H1 (cell line): ENCODE results near the gene NID1. TPM values are rescaled to one million over a fixed set of nuclear protein-coding genes. Genes with fewer than 3 reads are reported as not detected.
A peak's percentile ranks its signal among the peaks of the same experiment; 100 is the strongest.

Experiments used
- CTCF ChIA-PET: fragments of 300-600 bp; sonication (Branson Sonifier 250); formaldehyde crosslinking; loops from one replicate; lab custom pipeline; 2021; ENCODE audit not compliant: partially characterized antibody; lab: Charles Lee
- POLR2A ChIA-PET: fragments of 300-600 bp; sonication (Branson Sonifier 250); formaldehyde crosslinking; loops from one replicate; lab custom pipeline; 2021; ENCODE audit warnings: inconsistent platforms; ENCODE audit not compliant: partially characterized antibody; lab: Charles Lee
- DNase-seq, 2 experiments: peaks; one replicate each; pipeline versions ENCODE4 v3.0.0 to v3.0.0-alpha.2; 2010 to 2022; ENCODE audit warnings: low spot score in 2 of 2, low read depth in 1 of 2, mixed read lengths in 1 of 2
- FAIRE-seq: peaks from 2 replicates; lab custom pipeline; 2011; peaks lifted over from hg19 to GRCh38; lab: Jason Lieb, UNC
- H2AFZ ChIP-seq: 2 replicates; pipeline ENCODE4 v1.8.1; 2012; ENCODE audit warnings: low read length, inconsistent platforms
- H2AK5ac ChIP-seq: 2 replicates; pipeline ENCODE4 v1.6.1; 2013; ENCODE audit warnings: low read depth, low read length
- H2BK120ac ChIP-seq: replicated peaks from 2 replicates; pipeline ENCODE3; 2013; ENCODE audit warnings: low read depth, low read length, inconsistent platforms
- H2BK12ac ChIP-seq: 2 replicates; pipeline ENCODE4 v1.6.1; 2013; ENCODE audit warnings: low read depth, low read length
- H2BK15ac ChIP-seq: 2 replicates; pipeline ENCODE4 v1.6.1; 2013; ENCODE audit warnings: low read length
- H2BK20ac ChIP-seq: 2 replicates; pipeline ENCODE4 v1.6.1; 2013; ENCODE audit warnings: low read length
- H2BK5ac ChIP-seq: 2 replicates; pipeline ENCODE4 v1.6.1; 2013; ENCODE audit warnings: low read depth, low read length
- H3K14ac ChIP-seq: 2 replicates; pipeline ENCODE4 v1.6.1; 2013; ENCODE audit warnings: inconsistent platforms; ENCODE audit not compliant: insufficient read length
- H3K18ac ChIP-seq: 2 replicates; pipeline ENCODE4 v1.6.1; 2013; ENCODE audit warnings: low read length; ENCODE audit errors: extremely low read depth
- H3K23ac ChIP-seq: 2 replicates; pipeline ENCODE4 v1.6.1; 2013; ENCODE audit warnings: inconsistent platforms; ENCODE audit not compliant: insufficient read length
- H3K23me2 ChIP-seq: 2 replicates; pipeline ENCODE4 v1.6.1; 2013; ENCODE audit warnings: low read depth, low read length
- H3K27ac ChIP-seq: 2 replicates; pipeline ENCODE4 v1.6.1; 2011; ENCODE audit warnings: low read depth, low read length, inconsistent platforms
- H3K27me3 ChIP-seq, 4 experiments: replicated peaks in 1 of 4; 1 replicate in 1 of 4; 2 replicates in 3 of 4; pipeline versions ENCODE4 v1.6.1 to v1.8.1; 2011 to 2013; ENCODE audit warnings: low read length in 3 of 4, mild to moderate bottlenecking in 3 of 4, inconsistent platforms in 2 of 4, mixed read lengths in 2 of 4, moderate library complexity in 1 of 4; ENCODE audit not compliant: control insufficient read depth in 3 of 4, insufficient read depth in 3 of 4; ENCODE audit errors: extremely low read depth in 1 of 4
- H3K36me3 ChIP-seq, 4 experiments: 2 replicates each; pipeline versions ENCODE4 v1.6.1 to v1.8.1; 2011 to 2013; ENCODE audit warnings: mild to moderate bottlenecking in 4 of 4, low read length in 3 of 4, moderate library complexity in 2 of 4, control low read depth in 1 of 4, inconsistent platforms in 1 of 4; ENCODE audit not compliant: insufficient read depth in 4 of 4, control insufficient read depth in 2 of 4
- H3K4ac ChIP-seq: replicated peaks from 2 replicates; pipeline ENCODE3; 2013; ENCODE audit warnings: low read length, low read depth, mixed read lengths, inconsistent platforms; ENCODE audit not compliant: insufficient read length
- H3K4me1 ChIP-seq, 4 experiments: replicated peaks in 1 of 4; 1 replicate in 1 of 4; 2 replicates in 3 of 4; pipeline versions ENCODE4 v1.6.1 to v1.8.1; 2011 to 2013; ENCODE audit warnings: low read length in 3 of 4, inconsistent platforms in 2 of 4, mixed read lengths in 1 of 4; ENCODE audit not compliant: insufficient read depth in 4 of 4, control insufficient read depth in 3 of 4
- H3K4me2 ChIP-seq, 2 experiments: 2 replicates each; pipeline versions ENCODE4 v1.6.1 to v1.8.1; 2011 to 2013; ENCODE audit warnings: low read depth in 2 of 2, low read length in 2 of 2, control low read depth in 1 of 2, inconsistent platforms in 1 of 2, mild to moderate bottlenecking in 1 of 2; ENCODE audit not compliant: insufficient read depth in 1 of 2
- H3K4me3 ChIP-seq, 4 experiments: fragments of 200-600, 300-600 bp in 1 of 4; sonication (generic), shearing (Covaris generic), sonication (Bioruptor Twin) in 1 of 4; 2 replicates each; pipeline versions ENCODE4 v1.5.1 to v1.8.1; 2011 to 2016; ENCODE audit warnings: low read length in 4 of 4, low read depth in 3 of 4, control low read depth in 2 of 4, inconsistent platforms in 2 of 4, mild to moderate bottlenecking in 2 of 4, mixed read lengths in 1 of 4, moderate library complexity in 1 of 4; ENCODE audit not compliant: insufficient read depth in 2 of 4; ENCODE audit errors: extremely low read depth in 1 of 4
- H3K56ac ChIP-seq: replicated peaks from 2 replicates; pipeline ENCODE3; 2013; ENCODE audit warnings: low read depth, mild to moderate bottlenecking, mixed read lengths, low read length, inconsistent platforms; ENCODE audit not compliant: insufficient read length
- H3K79me1 ChIP-seq: 2 replicates; pipeline ENCODE4 v1.6.1; 2013; ENCODE audit warnings: low read depth, low read length, control low read depth
- H3K79me2 ChIP-seq, 2 experiments: 2 replicates each; pipeline versions ENCODE4 v1.6.1 to v1.8.1; 2012 to 2013; ENCODE audit warnings: low read length in 2 of 2, mild to moderate bottlenecking in 2 of 2, inconsistent platforms in 1 of 2; ENCODE audit not compliant: insufficient read depth in 2 of 2, control insufficient read depth in 1 of 2
- H3K9ac ChIP-seq, 4 experiments: replicated peaks in 1 of 4; 1 replicate in 1 of 4; 2 replicates in 3 of 4; pipeline versions ENCODE4 v1.6.1 to v1.8.1; 2011 to 2013; ENCODE audit warnings: low read depth in 3 of 4, low read length in 3 of 4, control low read depth in 2 of 4, mild to moderate bottlenecking in 2 of 4, moderate library complexity in 2 of 4, inconsistent platforms in 1 of 4; ENCODE audit errors: extremely low read depth in 1 of 4
- H3K9me3 ChIP-seq, 2 experiments: 2 replicates each; pipeline versions ENCODE4 v1.6.1 to v1.8.1; 2012 to 2013; ENCODE audit warnings: mild to moderate bottlenecking in 2 of 2, moderate library complexity in 2 of 2, control low read depth in 1 of 2, inconsistent platforms in 1 of 2, low read depth in 1 of 2, low read length in 1 of 2, mixed read lengths in 1 of 2; ENCODE audit not compliant: insufficient read depth in 2 of 2
- H4K20me1 ChIP-seq, 2 experiments: replicated peaks in 1 of 2; 2 replicates each; pipeline versions ENCODE3 to v1.8.1; 2011 to 2013; ENCODE audit warnings: inconsistent platforms in 2 of 2, low read length in 2 of 2, mild to moderate bottlenecking in 1 of 2; ENCODE audit not compliant: insufficient read depth in 2 of 2, control insufficient read depth in 1 of 2
- H4K5ac ChIP-seq: 2 replicates; pipeline ENCODE4 v1.6.1; 2013; ENCODE audit warnings: low read length, low read depth, mixed read lengths, inconsistent platforms; ENCODE audit not compliant: insufficient read length
- H4K8ac ChIP-seq: 2 replicates; pipeline ENCODE4 v1.8.0; 2013; ENCODE audit warnings: mild to moderate bottlenecking, moderate library complexity, low read length, inconsistent platforms; ENCODE audit not compliant: insufficient read depth; ENCODE audit errors: extremely low read depth
- H4K91ac ChIP-seq: replicated peaks from 2 replicates; pipeline ENCODE3; 2013; ENCODE audit warnings: low read length, mixed read lengths, inconsistent platforms; ENCODE audit not compliant: insufficient read length
- BACH1 ChIP-seq: IDR thresholded peaks from 2 replicates; pipeline ENCODE4 v1.6.1; 2012; ENCODE audit warnings: low read length, improper control_type of control experiment
- BCL11A ChIP-seq, 2 experiments: IDR thresholded peaks; one replicate each; pipeline ENCODE4 v1.6.1; 2011; ENCODE audit warnings: low read depth in 2 of 2, low read length in 2 of 2, mild to moderate bottlenecking in 2 of 2
- CREB1 ChIP-seq: IDR thresholded peaks from 2 replicates; pipeline ENCODE4 v1.6.1; 2012; ENCODE audit warnings: inconsistent platforms
- CTBP2 ChIP-seq: IDR thresholded peaks from 2 replicates; pipeline ENCODE4 v1.7.0; 2011; ENCODE audit warnings: borderline replicate concordance, mild to moderate bottlenecking, moderate library complexity, mixed read lengths, low read length; ENCODE audit not compliant: insufficient read depth, insufficient read length
- EP300 ChIP-seq, 2 experiments: IDR thresholded peaks; 1 replicate in 1 of 2; 2 replicates in 1 of 2; pipeline ENCODE4 v1.6.1; 2011 to 2012; ENCODE audit warnings: low read depth in 2 of 2, low read length in 2 of 2, mild to moderate bottlenecking in 2 of 2, borderline replicate concordance in 1 of 2, inconsistent platforms in 1 of 2, moderate library complexity in 1 of 2
- HDAC6 ChIP-seq: IDR thresholded peaks from one replicate; pipeline ENCODE4 v1.7.1; 2012; ENCODE audit warnings: low read depth, mild to moderate bottlenecking, inconsistent platforms, low read length, moderate library complexity
- KDM1A ChIP-seq: fragments of 200-600, 300-600 bp; sonication (generic); IDR thresholded peaks from 2 replicates; pipeline ENCODE4 v1.7.1; 2016; ENCODE audit warnings: mild to moderate bottlenecking, low read length, borderline replicate concordance
- RBBP5 ChIP-seq: IDR thresholded peaks from 2 replicates; pipeline ENCODE4 v1.7.1; 2012; ENCODE audit warnings: low read depth, mild to moderate bottlenecking, inconsistent platforms, low read length, moderate library complexity, borderline replicate concordance
- RNF2 ChIP-seq: fragments of 200-900, 300-1000 bp; sonication (generic); IDR thresholded peaks from 2 replicates; pipeline ENCODE4 v1.7.1; 2016; ENCODE audit warnings: borderline replicate concordance, low read depth, mild to moderate bottlenecking, antibody characterized with exemption, low read length; ENCODE audit not compliant: poor library complexity, severe bottlenecking; ENCODE audit errors: missing control alignments
- SRF ChIP-seq: IDR thresholded peaks from 2 replicates; pipeline ENCODE4 v1.6.1; 2011; ENCODE audit warnings: mild to moderate bottlenecking, low read depth, low read length, moderate library complexity
- ZNF274 ChIP-seq: IDR thresholded peaks from 2 replicates; pipeline ENCODE4 v1.7.0; 2012; ENCODE audit warnings: low read length, borderline replicate concordance; ENCODE audit errors: extremely low read depth
- WGBS, 2 experiments: shearing (Covaris generic) in 1 of 2; methylation state at CpG; one replicate each; pipeline versions ENCODE4 v1.1.6 to v1.1.7; 2013 to 2015; ENCODE audit warnings: low lambda C conversion rate in 2 of 2, mixed read lengths in 2 of 2, inconsistent platforms in 1 of 2, low coverage in 1 of 2, missing lambda C conversion rate in 1 of 2; ENCODE audit not compliant: insufficient replicate concordance in 2 of 2, insufficient coverage in 1 of 2, insufficient read length in 1 of 2; ENCODE audit errors: extremely low coverage in 1 of 2, missing lambda C conversion rate in 1 of 2; 5-methylcytosine and 5-hydroxymethylcytosine counted together
- polyA plus RNA-seq, 7 experiments: library from polyadenylated mRNA; depleted of rRNA in 3 of 7; stranded (reverse) in 5 of 7; unstranded in 2 of 7; fragments of >200 nt in 5 of 7; fragments of 200-250 nt in 2 of 7; gene quantifications; 1 replicate in 5 of 7; 2 replicates in 1 of 7; 4 replicates in 1 of 7; pipeline versions ENCODE4 v1.2.1 to v1.2.3, GENCODE V29; 2011 to 2013; ENCODE audit warnings: missing spikeins in 2 of 7, mixed read lengths in 2 of 7
- total RNA-seq: library from RNA; stranded (reverse); fragmentation: NEBNext Ultra II Directional; extraction: Animal tissue kit (Norgen Biotek cat#: 25700); gene quantifications from 2 replicates; pipeline ENCODE4 v1.2.1, GENCODE V29; 2021

The NID1 gene
- total and polyA plus RNA-seq, 2 of the 8 experiments (the other 6 are each of a cell fraction or from before 2014, with no cell fraction given), result 20.9 to 25.4 TPM

DNA sequence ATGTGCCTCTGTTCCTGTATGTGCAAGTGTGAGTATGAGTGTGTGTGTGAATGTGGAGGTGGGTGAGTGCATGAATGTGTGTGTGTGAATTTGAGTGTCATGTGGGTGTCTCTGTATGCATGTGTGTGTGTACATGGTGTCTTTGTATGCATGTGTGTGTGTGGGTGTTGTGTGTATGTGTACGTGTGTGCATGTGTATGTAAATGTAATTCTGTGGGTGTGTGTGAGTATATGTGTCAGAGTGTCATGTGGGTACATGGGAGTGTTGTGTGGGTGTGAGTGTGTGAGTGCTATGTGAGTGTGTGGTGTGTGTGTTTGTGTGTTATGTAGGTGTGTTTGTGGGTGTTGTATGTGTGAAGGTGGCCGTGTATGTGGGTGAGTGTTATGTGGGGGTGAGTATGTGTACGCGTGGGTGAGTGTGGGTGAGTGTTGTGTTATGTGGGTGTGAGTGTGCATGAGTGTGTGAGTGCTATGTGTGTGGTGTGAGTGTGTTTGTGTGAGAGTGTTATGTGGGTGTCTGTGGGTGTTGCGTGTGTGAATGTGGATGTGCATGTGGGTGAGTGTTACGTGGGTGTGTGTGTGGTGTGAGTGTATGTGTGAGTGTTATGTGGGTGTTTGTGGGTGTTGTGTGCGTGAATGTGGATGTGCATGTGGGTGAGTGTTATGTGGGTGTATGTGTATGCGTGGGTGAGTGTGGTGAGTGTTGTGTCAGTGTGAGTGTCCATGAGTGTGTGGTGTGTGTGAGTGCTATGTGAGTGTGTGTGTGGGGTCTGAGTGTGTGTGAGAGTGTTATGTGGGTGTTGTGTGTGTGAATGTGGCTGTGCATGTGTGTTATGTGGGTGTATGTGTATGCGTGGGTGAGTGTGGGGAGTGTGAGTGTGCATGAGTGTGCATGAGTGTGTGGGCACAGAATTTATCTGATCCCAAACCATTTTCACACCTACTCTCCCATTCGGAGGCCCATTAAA lies 36.6 kb upstream of the NID1 start:
- ChIA-PET CTCF (interaction anchor here (1.5 to 1.9 kb wide), 2 partner anchors 8 to 390 kb away, joined by 6 read pairs; no protein-coding TSS in a partner anchor), POLR2A (no interaction called here)
- no peaks in the 10 kb centered on the region for H3K79me2 ChIP-seq
- peak overlapping the region; percentile 94 for H2BK15ac ChIP-seq
- H3K23ac ChIP-seq, result no peak overlapping the region
- no peak overlapping the region; the same call in 1 of the 2 replicates for H3K27ac ChIP-seq
- H3K23me2 ChIP-seq, result peaks cover 9% of the 10 kb centered on the region; the same call in 1 of the 2 replicates
- peak overlapping the region; percentile 97 for H3K56ac ChIP-seq
- H2BK20ac ChIP-seq, result peak overlapping the region; percentile 82
- no peak overlapping the region for H3K14ac ChIP-seq
- H3K4ac ChIP-seq, result peak overlapping the region; percentile 89
- no peaks in the 10 kb centered on the region for H3K27me3 ChIP-seq
- H2BK5ac ChIP-seq, result peak overlapping the region; percentile 8; the same call in 1 of the 2 replicates
- H4K8ac ChIP-seq, result no peak overlapping the region
- no peak overlapping the region for H2AFZ ChIP-seq
- H3K4me2 ChIP-seq, result no peak overlapping the region
- H4K20me1 ChIP-seq, result peaks cover 0 to 9% of the 10 kb centered on the region in 2 experiments
- DNase-seq, result no peak
- H3K9ac ChIP-seq, result no peak overlapping the region
- 83 to 95% methylated on average over 2 to 10 of the region's 10 CpGs for WGBS, 2 experiments
- peak overlapping the region; percentile 95 for H2AK5ac ChIP-seq
- H3K79me1 ChIP-seq, result no peaks in the 10 kb centered on the region
- peak overlapping the region; percentile 69; the same call in 1 of the 2 replicates for H2BK12ac ChIP-seq
- no peak overlapping the region for H4K5ac ChIP-seq
- peak overlapping the region; percentile 96 for H4K91ac ChIP-seq
- H3K4me3 ChIP-seq, result no peak overlapping the region
- FAIRE-seq, result no peak
- peaks cover 2 to 9% (median 4%) of the 10 kb centered on the region in 4 experiments; a peak in 6 of 7 replicates for H3K4me1 ChIP-seq
- H3K18ac ChIP-seq, result no peak overlapping the region
- no peak overlapping the region for H2BK120ac ChIP-seq
- no peaks in the 10 kb centered on the region; a peak in 1 of 4 replicates for H3K9me3 ChIP-seq
- H3K36me3 ChIP-seq, result no peaks in the 10 kb centered on the region
- TF ChIP-seq KDM1A (no peak), ZNF274 (no peak), CREB1 (no peak), HDAC6 (no peak), EP300 (IDR thresholded peaks at IDR 0.05; ENCODE audit: borderline replicate concordance in 1 of 2, low read depth in 2 of 2, low read length in 2 of 2) (no peak), CTBP2 (no peak), RNF2 (no peak), SRF (no peak), BCL11A (IDR thresholded peaks at IDR 0.05; ENCODE audit: low read depth in 2 of 2, low read length in 2 of 2) (no peak), BACH1 (no peak), RBBP5 (no peak)
